ENCODE measurements around the gene LRRK1.
A peak's percentile ranks its signal among the peaks of the same experiment; 100 is the strongest.

Gene LRRK1

GRCh38 chr15:101059381-101060341, 140.5 kb downstream of the LRRK1 start:
- DNase-seq (ENCODE audit: insufficient read length), result no peak
- TF ChIP-seq POLR2AphosphoS5 (IDR thresholded peaks at IDR 0.05; ENCODE audit: low read depth, low read length) (no peak), POLR2A (IDR thresholded peaks at IDR 0.05; ENCODE audit: low read depth, low read length) (no peak), TAF1 (IDR thresholded peaks at IDR 0.05; ENCODE audit: borderline replicate concordance, low read depth, low read length) (no peak)
- FAIRE-seq, result no peak

- no peak for TF ChIP-seq POLR2A (IDR thresholded peaks at IDR 0.05; ENCODE audit: low read depth, low read length)
- no peak for TF ChIP-seq TAF1 (IDR thresholded peaks at IDR 0.05; ENCODE audit: borderline replicate concordance, low read depth, low read length)
- TF ChIP-seq POLR2AphosphoS5 (IDR thresholded peaks at IDR 0.05; ENCODE audit: low read depth, low read length), result no peak
- no peak for DNase-seq (ENCODE audit: insufficient read length)
- FAIRE-seq, result no peak
These were observed 141.7 kb downstream of the LRRK1 start for GRCh38 chr15:101060576-101061551.

GRCh38 chr15:101062063-101062462, 142.9 kb downstream of the LRRK1 start:
- DNase-seq (ENCODE audit: insufficient read length), result no peak
- TF ChIP-seq TAF1 (IDR thresholded peaks at IDR 0.05; ENCODE audit: borderline replicate concordance, low read depth, low read length) (no peak), POLR2A (IDR thresholded peaks at IDR 0.05; ENCODE audit: low read depth, low read length) (no peak), POLR2AphosphoS5 (IDR thresholded peaks at IDR 0.05; ENCODE audit: low read depth, low read length) (no peak)
- FAIRE-seq, result no peak

GRCh38 chr15:101062471-101063171, 143.5 kb downstream of the LRRK1 start:
- DNase-seq (ENCODE audit: insufficient read length) (no peak), FAIRE-seq (peak; percentile 90)
- TF ChIP-seq POLR2AphosphoS5 (IDR thresholded peaks at IDR 0.05; ENCODE audit: low read depth, low read length) (no peak), POLR2A (IDR thresholded peaks at IDR 0.05; ENCODE audit: low read depth, low read length) (no peak), TAF1 (IDR thresholded peaks at IDR 0.05; ENCODE audit: borderline replicate concordance, low read depth, low read length) (no peak)

- FAIRE-seq, result no peak
- no peak for DNase-seq (ENCODE audit: insufficient read length)
- TF ChIP-seq TAF1 (IDR thresholded peaks at IDR 0.05; ENCODE audit: borderline replicate concordance, low read depth, low read length) (no peak), POLR2A (IDR thresholded peaks at IDR 0.05; ENCODE audit: low read depth, low read length) (no peak), POLR2AphosphoS5 (IDR thresholded peaks at IDR 0.05; ENCODE audit: low read depth, low read length) (no peak)
These were observed 144.1 kb downstream of the LRRK1 start for GRCh38 chr15:101063212-101063611.

GRCh38 chr15:101063891-101064794, 145.0 kb downstream of the LRRK1 start:
- DNase-seq (ENCODE audit: insufficient read length) (no peak), FAIRE-seq (no peak)
- TF ChIP-seq TAF1 (IDR thresholded peaks at IDR 0.05; ENCODE audit: borderline replicate concordance, low read depth, low read length) (no peak), POLR2A (IDR thresholded peaks at IDR 0.05; ENCODE audit: low read depth, low read length) (no peak), POLR2AphosphoS5 (IDR thresholded peaks at IDR 0.05; ENCODE audit: low read depth, low read length) (no peak)

GRCh38 chr15:101064795-101065569, 145.8 kb downstream of the LRRK1 start:
- TF ChIP-seq POLR2AphosphoS5 (IDR thresholded peaks at IDR 0.05; ENCODE audit: low read depth, low read length) (no peak), TAF1 (IDR thresholded peaks at IDR 0.05; ENCODE audit: borderline replicate concordance, low read depth, low read length) (no peak), POLR2A (IDR thresholded peaks at IDR 0.05; ENCODE audit: low read depth, low read length) (no peak)
- no peak for DNase-seq (ENCODE audit: insufficient read length)
- no peak for FAIRE-seq

- no peak for DNase-seq (ENCODE audit: insufficient read length)
- no peak for FAIRE-seq
- TF ChIP-seq POLR2AphosphoS5 (IDR thresholded peaks at IDR 0.05; ENCODE audit: low read depth, low read length) (no peak), POLR2A (IDR thresholded peaks at IDR 0.05; ENCODE audit: low read depth, low read length) (no peak), TAF1 (IDR thresholded peaks at IDR 0.05; ENCODE audit: borderline replicate concordance, low read depth, low read length) (no peak)
These were observed 146.5 kb downstream of the LRRK1 start for GRCh38 chr15:101065570-101066221.
